Endodermal cell (in vitro differentiated cells): ENCODE data around the gene ADAM23. TPM values are rescaled to one million over a fixed set of nuclear protein-coding genes. Genes with fewer than 3 reads are reported as not detected.

ENCODE experiments used
- DNase-seq: peaks from one replicate; pipeline ENCODE4 v3.0.0-alpha.2; 2017
- H3K27ac ChIP-seq: 2 replicates; pipeline ENCODE4 v1.5.1; 2013; ENCODE audit warnings: mild to moderate bottlenecking, low read depth, low read length, moderate library complexity
- H3K27me3 ChIP-seq: 2 replicates; pipeline ENCODE4 v1.6.1; 2013; ENCODE audit warnings: mild to moderate bottlenecking, low read length, moderate library complexity; ENCODE audit not compliant: insufficient read depth, control insufficient read depth, poor library complexity, severe bottlenecking
- H3K36me3 ChIP-seq: 2 replicates; pipeline ENCODE4 v1.7.0; 2013; ENCODE audit warnings: mild to moderate bottlenecking, low read length, moderate library complexity; ENCODE audit not compliant: control insufficient read depth, insufficient read depth
- H3K4me1 ChIP-seq: one replicate; pipeline ENCODE4 v1.7.0; 2013; ENCODE audit warnings: low read length; ENCODE audit not compliant: control insufficient read depth, insufficient read depth
- H3K4me3 ChIP-seq: 2 replicates; pipeline ENCODE4 v1.5.1; 2013; ENCODE audit warnings: mild to moderate bottlenecking, low read length, moderate library complexity
- H3K9ac ChIP-seq: 2 replicates; pipeline ENCODE4 v1.6.1; 2013; ENCODE audit warnings: mild to moderate bottlenecking, low read length, moderate library complexity; ENCODE audit not compliant: poor library complexity, severe bottlenecking; ENCODE audit errors: extremely low read depth
- H3K9me3 ChIP-seq: 2 replicates; pipeline ENCODE4 v1.6.1; 2013; ENCODE audit warnings: mild to moderate bottlenecking, low read length, moderate library complexity; ENCODE audit not compliant: control insufficient read depth
- H3K27ac Mint-ChIP-seq: 2 replicates; pipeline ENCODE4 v1.8.0; 2020; ENCODE audit warnings: mixed read lengths
- H3K27me3 Mint-ChIP-seq: 2 replicates; pipeline ENCODE4 v1.8.0; 2021; ENCODE audit warnings: mild to moderate bottlenecking, mixed read lengths; ENCODE audit not compliant: insufficient read depth
- H3K36me3 Mint-ChIP-seq: 2 replicates; pipeline ENCODE4 v1.8.0; 2020; ENCODE audit warnings: low read depth, mixed read lengths
- H3K4me1 Mint-ChIP-seq: 2 replicates; pipeline ENCODE4 v1.8.0; 2020; ENCODE audit warnings: mixed read lengths
- H3K4me3 Mint-ChIP-seq: 2 replicates; pipeline ENCODE4 v1.8.0; 2020; ENCODE audit warnings: mild to moderate bottlenecking, moderate library complexity, mixed read lengths
- H3K9me3 Mint-ChIP-seq: 2 replicates; pipeline ENCODE4 v1.8.0; 2020; ENCODE audit warnings: mild to moderate bottlenecking, mixed read lengths
- CTCF ChIP-seq: fragments of 200-600 bp; sonication (generic); conservative IDR thresholded peaks from 2 replicates; pipeline ENCODE4 v1.5.0; 2021; ENCODE audit warnings: antibody characterized with exemption, mild to moderate bottlenecking
- WGBS, 2 experiments: methylation state at CpG; one replicate each; pipeline versions ENCODE4 v1.1.5 to v1.1.7; 2013; ENCODE audit warnings: missing lambda C conversion rate in 2 of 2, mixed read lengths in 1 of 2; ENCODE audit not compliant: insufficient coverage in 1 of 2, insufficient read length in 1 of 2; 5-methylcytosine and 5-hydroxymethylcytosine counted together
- total RNA-seq, 2 donors: library from RNA; stranded (reverse); fragmentation: NEBNext Ultra II Directional in 1 of 2; extraction: Animal tissue kit (Norgen Biotek cat#: 25700) in 1 of 2; gene quantifications; 2 replicates in 1 of 2; 3 replicates in 1 of 2; pipeline ENCODE4 v1.2.1, GENCODE V29; 2021

ADAM23 gene
- total RNA-seq, 2 donors from 2014 or later: 25.4 to 34.2 TPM

GRCh38 chr2:206639636-206640035, 196.3 kb downstream of the ADAM23 start:
- Histone ChIP-seq H3K27ac (no peak overlapping the region), H3K4me3 (no peak overlapping the region), H3K36me3 (no peaks in the 10 kb centered on the region), H3K9me3 (no peaks in the 10 kb centered on the region), H3K4me1 (peaks cover 3% of the 10 kb centered on the region), H3K27me3 (peaks cover 70% of the 10 kb centered on the region), H3K9ac (no peak overlapping the region)
- Mint-ChIP-seq H3K36me3 (no peaks in the 10 kb centered on the region), H3K4me1 (peaks cover 10% of the 10 kb centered on the region), H3K27ac (no peak overlapping the region), H3K4me3 (no peak overlapping the region), H3K27me3 (peaks cover 15% of the 10 kb centered on the region), H3K9me3 (no peaks in the 10 kb centered on the region)
- WGBS, 2 experiments: 39 to 43% methylated on average over 2 of the region's 2 CpGs
- no peak for DNase-seq
- no peak for TF ChIP-seq CTCF

DNA sequence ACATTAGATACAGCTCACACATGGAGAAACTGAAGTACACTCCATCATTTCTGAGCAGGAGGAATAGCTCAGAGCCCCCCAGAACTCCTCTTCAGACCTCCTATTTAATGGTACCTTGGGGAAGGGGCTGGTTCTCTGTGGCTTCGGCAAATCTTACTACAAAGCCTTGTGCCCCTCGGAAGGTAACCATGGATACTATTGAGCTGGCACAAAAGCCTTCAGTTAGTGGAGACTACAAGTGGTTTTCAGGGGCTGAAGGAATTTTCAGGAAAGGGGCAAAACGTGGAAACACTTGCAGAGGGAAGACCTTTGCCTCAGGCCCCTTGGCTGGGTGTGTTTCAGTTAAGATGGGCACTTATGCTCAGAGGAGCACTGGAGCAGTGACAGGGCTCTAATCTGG, 197.9 kb downstream of the ADAM23 start:
- Histone ChIP-seq H3K27me3 (peaks cover 80% of the 10 kb centered on the region), H3K4me1 (peaks cover 3% of the 10 kb centered on the region), H3K9ac (no peak overlapping the region), H3K9me3 (no peaks in the 10 kb centered on the region), H3K4me3 (peak overlapping the region; percentile 82), H3K36me3 (no peaks in the 10 kb centered on the region), H3K27ac (no peak overlapping the region)
- Mint-ChIP-seq H3K4me1 (peaks cover 10% of the 10 kb centered on the region), H3K4me3 (no peak overlapping the region), H3K9me3 (no peaks in the 10 kb centered on the region), H3K27me3 (peaks cover 20% of the 10 kb centered on the region), H3K36me3 (no peaks in the 10 kb centered on the region), H3K27ac (no peak overlapping the region)
- TF ChIP-seq CTCF: no peak
- WGBS, 2 experiments: 40 to 60% methylated on average over 3 of the region's 3 CpGs
- DNase-seq: no peak

- Mint-ChIP-seq H3K27ac (no peak within 1 kb of the TSS), H3K9me3 (no peaks in the 10 kb centered on the region), H3K4me1 (peaks cover 10% of the 10 kb centered on the region), H3K36me3 (no peaks in the 10 kb centered on the region), H3K27me3 (peaks cover 26% of the 10 kb centered on the region), H3K4me3 (peak within 1 kb of the TSS; percentile 64)
- no peak within 1 kb of the TSS for H3K9ac ChIP-seq
- peaks cover 80% of the 10 kb centered on the region for H3K27me3 ChIP-seq
- peak within 1 kb of the TSS; percentile 82 for H3K4me3 ChIP-seq
- peak; percentile 91 for DNase-seq
- no peak for TF ChIP-seq CTCF
- 2 to 3% methylated on average over 28 to 56 of the region's 56 CpGs for WGBS, 2 experiments
- H3K4me1 ChIP-seq: peaks cover 3% of the 10 kb centered on the region
- no peaks in the 10 kb centered on the region for H3K9me3 ChIP-seq
- no peaks in the 10 kb centered on the region for H3K36me3 ChIP-seq
- no peak within 1 kb of the TSS for H3K27ac ChIP-seq
These were observed 199.0 kb downstream of the ADAM23 start, which contains the start of gene FAM237A for GRCh38 chr2:206642075-206643025. Gene FAM237A (plus strand): TSS chr2:206642487. CDS start chr2:206644237, 1,750 bp downstream.
